ENCODE data around the gene AAMP.

Gene AAMP

DNA sequence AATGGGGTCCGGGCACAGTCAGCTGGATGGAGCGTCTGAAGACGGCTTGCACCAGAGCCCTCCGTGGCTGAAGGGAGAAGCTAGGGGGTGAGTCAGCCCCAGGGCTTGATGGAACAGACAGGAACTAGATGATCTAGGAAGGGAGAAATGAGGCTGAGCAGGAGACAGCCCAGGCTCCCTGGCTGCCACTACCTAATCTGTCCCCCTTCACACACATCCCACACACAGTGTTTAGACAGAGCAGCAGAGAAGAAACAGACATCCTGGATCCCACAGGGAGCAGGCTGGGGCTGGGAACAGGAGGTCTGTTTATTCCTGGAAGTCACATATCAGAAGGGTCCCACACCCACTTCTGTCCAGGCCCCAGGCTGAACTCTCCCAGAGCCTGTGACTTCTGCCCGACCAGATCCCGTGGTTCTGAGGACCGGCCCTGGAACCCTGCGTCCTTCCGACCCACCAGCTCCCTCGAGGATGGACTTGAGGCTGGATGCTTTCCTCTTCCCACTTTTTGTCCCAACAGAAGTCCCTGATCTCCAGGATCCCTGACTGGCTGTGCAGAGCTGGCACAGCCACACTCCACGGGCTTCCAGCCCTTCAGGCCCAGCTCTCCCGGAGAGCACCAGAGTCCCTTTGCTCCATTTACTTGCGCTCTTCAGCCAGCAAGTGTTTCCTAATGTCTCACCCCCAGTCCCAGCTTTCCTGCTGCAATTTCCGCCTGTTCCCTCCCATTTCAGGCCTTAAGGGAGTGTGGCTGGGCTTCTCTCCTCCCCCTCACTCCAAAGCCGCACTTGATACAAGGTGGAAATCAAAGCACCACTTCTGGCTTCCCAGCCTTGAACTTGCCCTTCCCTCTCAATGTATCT, 10.6 kb downstream of the AAMP start:
- no peak for DNase-seq (ENCODE audit: low read depth)

DNA sequence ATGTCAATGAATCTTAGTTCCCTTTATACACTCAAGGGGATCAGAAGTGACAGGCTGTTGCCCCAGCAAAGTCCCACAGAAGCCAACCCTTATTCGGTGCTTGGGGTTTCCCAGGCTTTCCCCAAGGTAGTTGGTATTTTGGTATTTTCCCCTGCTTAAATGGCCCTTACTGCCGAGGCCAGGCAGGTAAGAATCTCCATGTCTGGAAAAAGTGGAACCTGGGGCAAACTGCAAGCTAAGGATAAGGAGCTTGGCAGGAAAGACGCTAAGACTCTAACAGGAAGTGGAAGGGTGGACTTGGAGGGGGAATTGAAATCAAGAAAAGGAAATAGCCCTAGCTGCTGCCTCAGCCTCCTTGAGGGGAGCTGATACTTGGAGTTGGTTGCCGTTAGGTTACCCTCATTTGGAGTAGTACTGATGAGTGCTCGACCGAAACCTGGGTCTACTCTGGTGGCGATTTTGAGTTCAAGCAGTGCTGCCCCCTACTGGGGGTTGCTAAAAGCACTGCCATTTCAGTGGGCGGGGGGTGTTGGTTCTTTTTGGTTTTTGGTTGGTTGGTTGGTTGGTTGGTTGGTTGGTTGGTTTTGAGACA, 12.5 kb downstream of the AAMP start:
- peak; percentile 18 for DNase-seq (ENCODE audit: low read depth)

DNA sequence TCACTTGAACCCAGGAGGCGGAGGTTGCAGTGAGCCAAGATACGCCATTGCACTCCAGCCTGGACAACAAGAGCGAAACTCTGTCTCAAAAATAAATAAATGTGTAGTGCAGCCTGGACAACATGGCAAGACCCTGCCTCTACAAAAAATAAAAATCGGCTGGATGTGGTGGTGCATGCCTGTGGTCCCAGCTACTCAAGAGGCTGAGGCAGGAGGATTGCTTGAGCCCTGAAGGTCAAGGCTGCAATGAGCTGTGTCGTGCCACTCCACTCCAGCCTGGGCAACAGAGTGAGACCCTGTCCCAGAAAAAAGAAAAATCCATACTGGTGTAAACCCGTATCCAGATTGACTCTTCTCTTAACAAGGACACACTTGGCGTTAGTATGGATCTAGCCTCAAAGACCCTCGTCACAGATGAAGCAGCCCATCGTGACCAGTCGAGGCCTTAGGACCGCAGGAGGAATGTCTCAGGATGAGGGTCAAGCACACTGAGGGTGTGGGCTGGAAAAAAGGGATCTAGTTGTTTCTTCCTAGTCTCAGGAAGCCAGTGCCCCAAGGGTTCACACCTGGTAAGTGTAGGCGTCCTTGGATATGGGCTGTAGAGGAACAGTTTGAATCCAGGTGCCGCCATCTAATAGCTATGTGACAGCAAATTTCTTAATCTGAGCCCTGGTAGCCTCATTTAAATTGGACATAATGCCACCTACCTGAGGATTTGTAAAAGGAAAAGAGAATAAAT, 13.2 kb downstream of the AAMP start:
- DNase-seq (ENCODE audit: low read depth): no peak

DNA sequence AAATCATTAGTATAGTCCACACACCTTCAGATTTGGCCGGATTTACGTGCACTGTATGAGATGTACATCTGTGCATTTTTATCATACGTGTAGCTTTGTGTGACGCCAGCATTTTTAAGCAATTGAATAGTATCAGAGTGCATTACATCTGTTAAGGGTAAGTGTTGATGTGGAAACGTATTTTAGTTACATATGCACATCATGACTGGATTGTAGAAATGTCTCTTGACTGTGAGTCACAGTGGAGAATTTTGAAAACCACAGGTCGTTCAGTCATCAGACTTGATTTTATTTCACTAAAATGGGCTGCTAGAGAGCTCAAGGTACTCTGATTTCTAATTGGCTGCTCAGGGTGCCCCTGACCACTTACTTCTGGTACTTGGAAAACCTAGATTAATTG, 14.5 kb downstream of the AAMP start:
- no peak for DNase-seq (ENCODE audit: low read depth)

DNA sequence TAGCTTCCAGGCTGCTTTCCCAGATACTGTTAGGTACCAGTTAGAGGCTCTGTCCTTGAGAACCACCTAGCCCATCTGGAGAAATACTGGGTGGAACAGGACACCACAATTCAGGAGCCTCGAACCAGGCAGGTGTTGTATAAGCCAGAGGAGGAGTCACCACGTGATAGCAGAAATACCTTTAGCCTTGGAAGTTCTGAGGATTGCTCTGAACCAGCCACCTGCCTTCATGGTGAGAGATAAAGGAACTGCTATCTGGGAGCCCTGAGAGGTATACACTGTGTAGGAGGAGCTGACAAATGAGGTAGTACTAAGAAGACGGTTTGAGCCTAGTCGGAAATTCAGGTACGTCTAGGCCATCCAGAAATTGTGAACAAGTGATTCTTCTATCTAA, 16.7 kb downstream of the AAMP start:
- DNase-seq (ENCODE audit: low read depth): no peak

DNA sequence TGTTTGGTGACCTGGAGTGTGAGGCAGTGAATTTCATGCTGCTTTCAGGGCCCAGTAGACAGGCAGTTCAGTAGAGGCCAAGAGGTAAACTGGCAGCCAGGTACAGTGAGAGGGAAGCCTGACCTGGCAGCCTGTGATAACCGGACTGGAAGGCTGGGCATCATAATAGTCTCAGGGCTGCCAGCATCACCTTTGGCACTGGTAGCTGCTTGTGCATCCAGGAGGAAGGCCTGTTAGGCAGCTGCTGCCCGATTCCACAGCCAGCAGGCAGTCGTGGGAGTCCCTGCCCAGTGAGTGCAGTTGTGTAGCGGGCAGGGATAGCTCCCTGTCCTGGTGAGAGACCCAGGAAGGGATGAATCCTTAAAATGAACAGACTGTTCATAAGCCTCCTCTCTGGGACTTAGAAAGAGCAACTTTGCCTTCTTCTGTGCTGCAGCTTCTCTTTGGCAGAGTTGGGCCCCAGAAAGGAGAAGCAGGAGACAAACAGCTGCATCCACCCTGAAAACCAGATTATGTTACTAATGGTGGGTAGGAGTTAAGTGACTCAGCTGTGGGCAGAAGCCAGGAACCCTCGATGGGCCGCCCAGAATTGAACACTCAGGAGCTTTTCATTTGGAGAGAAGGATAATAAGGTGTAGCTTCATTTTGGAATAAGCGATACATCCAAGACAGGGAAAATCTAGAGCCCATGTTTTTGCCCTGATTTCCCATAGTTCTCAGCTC, 17.3 kb downstream of the AAMP start:
- no peak for DNase-seq (ENCODE audit: low read depth)

DNA sequence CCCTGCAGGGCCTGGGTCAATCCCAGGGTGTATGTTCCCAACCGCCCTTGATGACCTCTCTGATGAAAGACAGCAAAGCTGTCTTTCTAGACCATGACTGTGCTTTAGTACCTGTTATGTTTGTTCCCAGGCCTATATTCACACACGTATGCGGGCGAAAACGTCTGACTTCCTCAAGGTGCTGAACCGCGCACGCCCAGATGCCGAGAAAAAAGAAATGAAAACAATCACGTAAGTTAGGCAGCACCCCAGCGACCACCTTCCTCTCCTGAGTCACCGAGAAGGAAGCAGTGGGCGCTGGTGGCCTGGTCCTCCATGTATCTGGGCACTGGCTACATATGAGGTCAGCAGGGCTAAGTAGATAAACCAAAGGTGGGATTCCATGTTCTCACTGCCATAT, 20.2 kb downstream of the AAMP start:
- DNase-seq (ENCODE audit: low read depth): no peak

DNA sequence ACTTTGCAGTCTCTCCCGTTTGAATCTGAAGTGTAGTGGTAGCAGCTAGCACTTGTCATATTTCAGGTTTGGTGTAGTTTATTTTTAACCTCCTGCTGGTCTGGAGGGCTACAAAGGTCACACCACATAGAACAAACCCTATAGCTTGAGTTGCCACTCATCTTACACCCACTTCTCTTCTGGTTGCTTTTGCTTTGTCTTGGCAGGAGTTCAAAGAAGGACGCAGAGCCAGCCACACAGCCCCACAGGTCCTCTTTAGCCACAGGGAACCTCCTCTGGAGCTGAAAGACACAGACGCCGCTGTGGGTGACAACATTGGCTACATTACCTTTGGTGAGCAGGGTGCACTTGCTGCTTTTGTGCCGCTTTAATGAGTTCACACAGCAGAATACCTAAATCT, 24.7 kb downstream of the AAMP start:
- DNase-seq (ENCODE audit: low read depth): no peak

DNA sequence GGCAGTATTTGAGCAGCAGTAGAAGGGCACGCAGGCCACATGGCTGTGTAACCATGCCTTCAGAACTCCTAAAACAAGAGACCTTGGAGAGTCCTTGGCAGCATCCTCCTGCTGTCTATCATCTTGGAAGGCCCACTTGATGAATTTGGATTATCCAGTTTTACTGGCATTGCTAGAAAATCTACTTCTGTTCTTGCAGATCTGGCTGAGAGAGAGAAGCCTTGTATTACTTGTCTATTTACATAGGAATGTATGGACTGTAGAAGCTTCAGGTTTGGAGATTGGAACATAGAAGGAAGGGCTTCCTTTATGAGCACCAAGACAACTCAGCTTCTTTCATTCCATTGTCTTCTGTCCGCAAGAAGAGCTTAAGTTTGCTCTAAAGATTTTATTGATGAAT, 25.3 kb downstream of the AAMP start:
- no peak for DNase-seq (ENCODE audit: low read depth)

DNA sequence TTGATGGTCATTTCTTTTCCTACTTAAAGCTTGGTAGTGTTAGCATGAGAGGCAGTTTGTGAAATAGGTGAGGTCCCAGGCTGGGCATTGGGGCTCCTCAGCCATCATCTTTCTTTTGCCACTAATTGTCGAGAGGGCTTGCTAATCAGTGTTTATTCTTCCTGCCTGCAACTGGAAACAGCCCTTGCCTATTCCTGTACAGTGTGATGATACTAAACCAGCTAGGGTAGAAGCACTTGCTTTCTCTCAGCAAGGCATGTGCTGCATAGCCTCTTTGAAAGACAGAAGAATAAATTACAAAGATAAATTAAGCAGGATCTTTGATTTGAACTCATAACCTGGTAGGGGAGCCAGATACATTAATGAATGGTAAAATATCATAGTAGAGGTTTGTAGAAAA, 25.7 kb downstream of the AAMP start:
- DNase-seq (ENCODE audit: low read depth): no peak

DNA sequence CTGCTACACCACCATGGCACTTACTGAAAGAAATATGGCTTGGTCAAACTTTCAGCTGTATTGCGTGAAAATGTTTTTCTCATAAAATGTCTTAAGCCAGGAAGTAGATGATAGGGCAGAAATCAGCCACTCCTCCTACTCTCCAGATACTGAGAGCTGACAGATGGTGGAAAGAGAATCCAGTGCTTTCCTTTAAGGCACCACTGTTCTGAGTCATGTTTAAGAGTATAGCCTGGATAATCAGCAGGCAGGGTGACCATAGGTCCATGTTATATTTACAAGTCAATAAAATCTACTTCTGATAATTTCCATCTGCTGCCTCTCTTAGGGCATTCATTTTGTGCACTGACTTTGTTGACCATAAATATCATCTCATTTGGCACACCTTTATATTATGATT, 31.1 kb downstream of the AAMP start:
- no peak for DNase-seq (ENCODE audit: low read depth)

DNA sequence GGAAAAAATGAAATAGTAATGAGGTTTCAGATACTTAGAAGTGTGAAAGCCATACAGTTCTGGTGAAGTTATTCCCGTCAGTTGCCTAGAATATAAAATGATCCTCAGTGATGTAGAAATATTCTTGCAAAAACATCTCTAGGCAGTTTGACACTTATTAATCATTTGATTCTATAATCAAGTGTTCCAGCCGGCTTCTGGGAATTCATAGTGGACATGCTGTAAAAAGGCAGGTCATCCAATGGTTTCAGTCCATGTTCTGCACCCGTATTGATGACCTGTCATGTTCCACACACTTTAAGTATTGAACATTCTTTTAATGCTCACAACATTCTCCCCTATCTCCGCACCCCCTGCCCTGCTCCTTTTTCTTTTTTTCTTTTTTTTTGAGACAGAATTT, 33.1 kb downstream of the AAMP start:
- no peak for DNase-seq (ENCODE audit: low read depth)

DNA sequence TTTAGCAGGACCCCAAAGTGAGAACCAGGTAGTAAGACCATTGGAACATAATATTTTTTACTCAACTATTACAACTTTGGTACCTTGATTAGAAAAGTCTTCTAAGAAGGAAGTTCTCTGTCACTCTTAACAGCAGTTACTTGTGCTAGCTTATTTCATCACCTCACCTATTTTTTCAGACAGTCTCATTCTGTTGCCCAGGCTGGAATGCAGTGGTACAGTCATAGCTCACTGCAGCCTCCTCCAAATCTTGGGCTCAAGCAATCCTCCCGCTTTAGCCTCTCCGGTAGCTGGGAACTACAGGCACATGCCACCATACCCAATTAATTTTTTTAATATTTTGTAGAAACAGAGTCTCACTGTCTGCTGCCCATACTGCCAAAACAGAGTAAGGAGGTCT, 34.9 kb downstream of the AAMP start:
- DNase-seq (ENCODE audit: low read depth): no peak

DNA sequence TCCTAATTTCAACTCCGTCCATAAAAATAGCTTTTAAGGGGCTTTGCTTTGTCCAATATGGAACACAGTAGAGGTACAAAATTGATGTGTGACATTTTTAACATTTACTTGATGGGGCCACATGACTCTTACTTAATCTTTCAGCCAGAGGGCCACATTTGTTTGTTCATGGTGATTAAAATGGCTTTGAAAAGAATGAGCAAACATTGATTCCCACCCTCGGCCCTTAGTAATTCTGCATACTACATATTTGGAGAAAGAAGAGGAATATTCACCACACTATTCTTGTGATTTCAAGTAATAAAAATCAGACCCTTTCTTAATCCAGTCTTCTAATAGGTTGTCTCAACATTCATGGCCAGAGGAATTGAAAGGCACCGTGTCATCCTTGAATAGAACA, 35.4 kb downstream of the AAMP start:
- DNase-seq (ENCODE audit: low read depth): no peak

DNA sequence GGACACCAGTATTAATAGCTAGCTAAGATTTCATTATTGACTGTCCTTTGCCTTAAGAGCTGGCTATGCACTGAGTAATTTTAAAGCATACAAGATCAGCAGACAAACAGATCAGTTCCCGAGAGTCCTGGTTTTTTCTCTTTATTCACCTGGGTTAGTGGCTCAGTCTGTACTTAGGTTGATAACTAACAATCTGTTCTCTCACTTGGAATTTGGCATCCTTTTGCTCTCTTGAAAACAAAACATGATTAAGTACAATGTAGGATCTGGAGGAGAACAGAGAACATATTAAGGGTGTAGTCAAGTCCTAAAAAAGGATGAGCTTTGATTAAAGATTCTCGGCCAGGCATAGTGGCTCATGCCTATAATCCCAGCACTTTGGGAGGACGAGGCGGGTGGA, 36.4 kb downstream of the AAMP start:
- DNase-seq (ENCODE audit: low read depth): no peak

DNA sequence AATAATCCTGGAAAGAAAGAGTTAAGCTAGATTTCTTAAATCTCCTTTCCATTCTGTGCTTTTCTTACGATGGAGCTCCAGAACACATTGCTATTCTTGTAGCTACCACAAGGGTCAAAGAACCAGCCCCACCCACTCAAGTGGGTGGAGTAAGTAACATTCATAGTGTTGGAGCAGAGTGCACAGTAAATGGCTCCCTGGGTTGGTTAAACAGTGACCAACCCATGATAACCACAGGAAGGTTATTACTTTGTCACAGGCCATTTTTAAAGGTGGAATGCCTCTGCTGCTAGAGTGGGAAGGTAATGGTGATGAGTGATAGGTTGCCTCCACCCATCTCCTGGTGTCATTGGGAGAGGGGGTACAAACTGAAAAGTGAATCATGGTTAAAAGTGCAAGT, 39.1 kb downstream of the AAMP start:
- no peak for DNase-seq (ENCODE audit: low read depth)

DNA sequence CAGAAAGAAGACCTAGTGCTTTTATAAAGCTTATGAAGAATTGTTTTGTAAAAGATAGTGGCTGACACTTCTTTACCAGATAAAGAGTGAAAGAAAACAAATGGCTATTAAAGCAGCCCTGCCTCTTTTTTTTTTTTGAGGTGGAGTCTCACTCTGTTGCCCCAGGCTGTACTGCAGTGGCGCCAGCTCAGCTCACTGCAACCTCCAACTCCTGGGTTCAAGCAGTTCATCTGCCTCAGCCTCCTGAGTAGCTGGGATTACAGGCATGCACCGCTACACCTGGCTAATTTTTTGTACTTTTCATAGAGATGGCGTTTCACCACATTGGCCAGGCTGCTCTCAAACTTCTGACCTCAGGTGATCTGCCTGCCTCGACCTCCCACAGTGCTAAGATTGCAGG, 40.1 kb downstream of the AAMP start:
- DNase-seq (ENCODE audit: low read depth): no peak

DNA sequence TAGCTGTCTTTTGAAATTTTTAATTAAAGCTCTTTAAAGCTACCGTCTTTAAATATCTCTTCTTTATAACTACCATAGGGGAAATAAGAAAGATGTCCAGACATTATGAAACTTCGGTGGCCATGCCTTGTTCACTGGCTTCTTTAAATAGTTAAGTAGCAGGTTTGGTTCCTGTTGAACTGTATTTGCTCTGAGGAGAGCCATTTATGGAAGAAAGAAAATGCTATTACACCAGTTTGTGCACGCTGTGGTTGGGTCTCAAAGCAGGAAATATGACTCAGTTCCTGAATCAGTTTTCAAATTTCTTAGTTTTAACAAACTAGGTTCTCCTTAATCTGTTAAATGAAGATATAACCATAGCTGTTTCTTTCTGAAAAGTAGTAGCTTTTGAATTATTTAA, 40.7 kb downstream of the AAMP start:
- peak; percentile 30 for DNase-seq (ENCODE audit: low read depth)

DNA sequence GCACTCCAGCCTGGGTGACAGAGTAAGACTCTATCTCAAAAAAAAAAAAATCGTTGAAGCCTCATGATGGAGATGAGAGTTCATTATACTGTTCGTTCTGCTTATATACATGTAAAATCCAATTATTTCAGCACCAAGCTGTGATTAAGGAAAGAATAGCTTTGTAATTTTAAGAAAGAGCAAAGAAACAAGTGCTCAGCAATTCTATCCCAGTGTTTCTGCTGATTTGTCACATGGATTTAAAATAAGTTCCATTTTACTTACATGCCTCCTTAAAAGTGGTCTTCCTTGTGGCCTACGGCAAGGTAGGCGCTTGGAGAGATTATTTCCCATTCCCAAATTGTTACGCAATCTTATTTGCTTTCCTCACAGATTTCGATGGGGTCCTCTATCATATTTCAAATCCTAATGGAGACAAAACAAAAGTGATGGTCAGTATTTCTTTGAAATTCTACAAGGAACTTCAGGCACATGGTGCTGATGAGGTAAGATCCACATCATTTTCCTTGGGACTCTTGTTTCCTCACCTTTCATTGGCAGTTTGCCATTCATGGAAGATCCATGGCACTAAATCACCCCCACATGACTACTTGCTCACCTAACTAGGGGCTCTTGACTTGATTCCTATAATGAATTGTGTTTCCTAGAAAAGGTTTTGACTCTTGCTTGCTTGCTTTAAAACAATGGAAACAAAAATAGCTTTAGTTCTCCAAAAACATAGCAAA, 41.4 kb downstream of the AAMP start:
- no peak for DNase-seq (ENCODE audit: low read depth)

DNA sequence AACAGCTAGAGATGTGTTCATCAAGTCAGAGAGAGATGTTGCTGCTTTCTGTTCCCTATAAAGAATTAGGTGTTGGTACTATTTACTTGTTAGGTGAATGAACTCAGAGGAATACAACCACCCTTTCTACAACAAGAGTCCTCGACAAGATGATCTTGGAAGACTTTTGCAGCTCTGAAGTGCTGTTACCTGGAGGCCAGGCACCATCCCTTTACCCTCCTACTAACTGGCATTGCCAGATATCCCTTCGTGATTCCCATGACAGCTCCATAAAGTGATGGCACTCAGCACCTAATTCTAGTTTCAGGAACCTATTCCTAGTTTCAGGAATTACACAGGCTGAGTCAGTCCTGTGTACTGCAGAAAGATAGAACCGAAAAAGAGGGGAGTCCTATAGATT, 43.0 kb downstream of the AAMP start:
- DNase-seq (ENCODE audit: low read depth): no peak

DNA sequence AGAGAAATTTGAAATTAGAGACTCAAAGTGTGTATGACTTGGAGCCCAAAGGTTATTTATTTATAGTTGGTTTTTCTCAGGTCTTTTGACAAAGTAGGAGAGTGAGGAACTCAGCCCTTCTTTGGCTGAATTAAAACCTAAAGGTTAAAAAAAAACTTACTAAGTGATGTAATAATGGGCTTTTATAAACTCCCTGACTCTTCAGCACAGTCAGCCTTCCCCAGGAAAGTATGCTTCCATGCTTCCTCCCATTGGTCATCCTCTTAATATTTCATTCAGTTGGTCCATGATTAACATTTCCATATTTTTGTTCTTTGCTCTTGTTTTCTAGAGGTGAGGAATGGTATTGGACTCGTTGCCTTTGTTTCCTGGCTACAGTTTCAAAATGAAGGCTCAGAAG, 45.8 kb downstream of the AAMP start:
- no peak for DNase-seq (ENCODE audit: low read depth)

DNA sequence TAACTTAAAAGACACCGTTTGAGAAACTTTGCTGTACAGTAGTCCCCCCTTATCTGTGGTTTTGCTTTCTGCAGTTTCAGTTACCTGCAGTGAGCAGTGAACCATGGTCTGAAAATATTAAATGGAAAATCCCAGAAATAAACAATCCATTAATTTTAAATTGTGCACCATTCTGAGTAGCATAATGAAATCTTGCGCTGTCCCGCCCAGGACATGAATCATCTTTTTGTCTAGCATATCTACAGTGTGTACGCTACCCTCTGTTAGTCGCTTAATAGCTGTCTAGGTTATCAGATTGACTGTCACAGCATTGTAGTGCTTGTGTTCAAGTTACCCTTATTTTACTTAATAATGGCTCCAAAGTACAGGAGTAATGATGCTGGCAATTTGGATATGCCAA, 46.9 kb downstream of the AAMP start:
- DNase-seq (ENCODE audit: low read depth): no peak
